GM23338 (cell line): ENCODE results near the gene POR. TPM values are rescaled to one million over a fixed set of nuclear protein-coding genes. Genes with fewer than 3 reads are reported as not detected.

Experiments used
- ATAC-seq: fragments of 200-7000 bp; cut with Tn5 transposase; 3 replicates; pipeline ENCODE4 v1.9.1; 2020
- DNase-seq: peaks from one replicate; pipeline ENCODE4 v3.0.0-alpha.2; 2015; ENCODE audit warnings: low spot score
- H2AFZ ChIP-seq: fragments of 200-600 bp; sonication (generic); 2 replicates; pipeline ENCODE4 v1.8.0; 2016; ENCODE audit warnings: antibody characterized with exemption, mild to moderate bottlenecking, moderate library complexity
- H3F3A ChIP-seq: fragments of 200-600 bp; sonication (generic); replicated peaks from 2 replicates; pipeline ENCODE4 v1.8.0; 2017; ENCODE audit warnings: antibody characterized with exemption, mixed run types, low read depth
- H3K27ac ChIP-seq: fragments of 200-600 bp; sonication (generic); 2 replicates; pipeline ENCODE4 v1.6.1; 2016; ENCODE audit warnings: low read depth
- H3K27me3 ChIP-seq: fragments of 200-600 bp; sonication (generic); 2 replicates; pipeline ENCODE4 v1.8.0; 2016; ENCODE audit warnings: mild to moderate bottlenecking, mixed run types, moderate library complexity; ENCODE audit not compliant: insufficient read depth
- H3K36me3 ChIP-seq: fragments of 200-600 bp; sonication (generic); 2 replicates; pipeline ENCODE4 v1.8.0; 2016; ENCODE audit warnings: mild to moderate bottlenecking; ENCODE audit not compliant: insufficient read depth
- H3K4me1 ChIP-seq: fragments of 200-600 bp; sonication (generic); 2 replicates; pipeline ENCODE4 v1.8.0; 2016; ENCODE audit warnings: mild to moderate bottlenecking, moderate library complexity; ENCODE audit not compliant: insufficient read depth
- H3K4me2 ChIP-seq: fragments of 200-600 bp; sonication (generic); 2 replicates; pipeline ENCODE4 v1.7.1; 2017; ENCODE audit warnings: mixed run types
- H3K4me3 ChIP-seq: fragments of 200-600 bp; sonication (generic); 2 replicates; pipeline ENCODE4 v1.6.1; 2016; ENCODE audit warnings: mixed run types
- H3K79me2 ChIP-seq: fragments of 200-600 bp; sonication (generic); replicated peaks from 2 replicates; pipeline ENCODE4 v1.8.0; 2017; ENCODE audit warnings: mild to moderate bottlenecking; ENCODE audit not compliant: insufficient read depth
- H3K9me2 ChIP-seq: fragments of 200-600 bp; sonication (generic); 2 replicates; pipeline ENCODE4 v1.8.0; 2017; ENCODE audit not compliant: insufficient read depth
- H4K20me1 ChIP-seq: fragments of 200-600 bp; sonication (generic); replicated peaks from 2 replicates; pipeline ENCODE4 v1.8.0; 2017; ENCODE audit warnings: mild to moderate bottlenecking; ENCODE audit not compliant: insufficient read depth
- H3K27ac Mint-ChIP-seq: 2 replicates; pipeline ENCODE4 v1.8.0; 2020; ENCODE audit warnings: inconsistent platforms, mild to moderate bottlenecking, moderate library complexity, mixed read lengths
- H3K27me3 Mint-ChIP-seq: 3 replicates; pipeline ENCODE4 v1.8.0; 2022; ENCODE audit warnings: low read depth, mild to moderate bottlenecking, moderate library complexity, mixed read lengths, inconsistent platforms; ENCODE audit not compliant: insufficient read depth, poor library complexity
- H3K36me3 Mint-ChIP-seq: 3 replicates; pipeline ENCODE4 v1.8.0; 2021; ENCODE audit warnings: low read depth, mild to moderate bottlenecking, inconsistent platforms, moderate library complexity, mixed read lengths
- H3K4me1 Mint-ChIP-seq: 3 replicates; pipeline ENCODE4 v1.8.0; 2020; ENCODE audit warnings: mild to moderate bottlenecking, inconsistent platforms, mixed read lengths
- H3K4me3 Mint-ChIP-seq: 3 replicates; pipeline ENCODE4 v1.8.0; 2021; ENCODE audit warnings: moderate library complexity, mild to moderate bottlenecking, inconsistent platforms, mixed read lengths
- H3K9me3 Mint-ChIP-seq: 3 replicates; pipeline ENCODE4 v1.8.0; 2020; ENCODE audit warnings: moderate library complexity, mild to moderate bottlenecking, inconsistent platforms, mixed read lengths
- CREB1 ChIP-seq: fragments of 250-450 bp; sonication (Bioruptor Pico); IDR thresholded peaks from 2 replicates; pipeline ENCODE4 v1.5.0; 2020; ENCODE audit warnings: low read depth, mild to moderate bottlenecking, moderate library complexity
- CTCF ChIP-seq, 2 experiments: fragments of 200-600 bp in 1 of 2; sonication (generic) in 1 of 2; conservative IDR thresholded peaks; 2 replicates each; pipeline versions ENCODE4 v1.5.1 to v1.6.1; 2016 to 2017; ENCODE audit warnings: antibody characterized with exemption in 2 of 2, low read depth in 2 of 2, mild to moderate bottlenecking in 2 of 2, moderate library complexity in 1 of 2
- ETS1 ChIP-seq: IDR thresholded peaks from 2 replicates; pipeline ENCODE4 v1.6.1; 2016; ENCODE audit warnings: antibody characterized with exemption
- EZH2 ChIP-seq: fragments of 200-600 bp; sonication (generic); IDR thresholded peaks from one replicate; pipeline ENCODE4 v1.8.0; 2017; ENCODE audit warnings: antibody characterized with exemption, mild to moderate bottlenecking, low read depth; ENCODE audit not compliant: unreplicated experiment
- EZH2phosphoT487 ChIP-seq: fragments of 200-600 bp; sonication (generic); IDR thresholded peaks from one replicate; pipeline ENCODE4 v1.8.1; 2018; ENCODE audit warnings: antibody characterized with exemption; ENCODE audit not compliant: unreplicated experiment
- JUNB ChIP-seq: IDR thresholded peaks from one replicate; pipeline ENCODE4 v1.6.1; 2016; ENCODE audit warnings: antibody characterized with exemption; ENCODE audit not compliant: unreplicated experiment
- NANOG ChIP-seq: IDR thresholded peaks from 2 replicates; pipeline ENCODE4 v1.6.1; 2016; ENCODE audit warnings: antibody characterized with exemption, borderline replicate concordance
- POLR2AphosphoS5 ChIP-seq: IDR thresholded peaks from 2 replicates; pipeline ENCODE4 v1.6.1; 2016; ENCODE audit warnings: antibody characterized with exemption, low read depth
- REST ChIP-seq: IDR thresholded peaks from one replicate; pipeline ENCODE4 v1.6.1; 2018; ENCODE audit warnings: antibody characterized with exemption; ENCODE audit not compliant: unreplicated experiment
- STAT1 ChIP-seq: IDR thresholded peaks from one replicate; pipeline ENCODE4 v1.6.1; 2016; ENCODE audit warnings: antibody characterized with exemption; ENCODE audit not compliant: unreplicated experiment
- ZNF114 ChIP-seq: fragments of 250-450 bp; sonication (Bioruptor Pico); IDR thresholded peaks from 2 replicates; pipeline ENCODE4 v1.5.0; 2020; ENCODE audit warnings: mild to moderate bottlenecking, moderate library complexity
- ZNF331 ChIP-seq: fragments of 250-450 bp; sonication (Bioruptor Pico); IDR thresholded peaks from 2 replicates; pipeline ENCODE4 v1.5.0; 2020; ENCODE audit warnings: low read depth, mild to moderate bottlenecking, moderate library complexity
- ZNF462 ChIP-seq: fragments of 250-450 bp; sonication (Bioruptor Pico); IDR thresholded peaks from 2 replicates; pipeline ENCODE4 v1.5.0; 2020; ENCODE audit warnings: mild to moderate bottlenecking, moderate library complexity
- polyA plus RNA-seq: library from polyadenylated mRNA; unstranded; fragments of >200 nt; fragmentation: Nextera tagmentation; extraction: Ambion mirVana; gene quantifications from 2 replicates; pipeline ENCODE4 v1.2.1, GENCODE V29; 2016
- total RNA-seq: library from RNA; depleted of rRNA; stranded (reverse); fragments of >200 nt; shearing (Covaris generic); gene quantifications from 2 replicates; pipeline ENCODE4 v1.2.3, GENCODE V29; 2014

The POR gene
- total and polyA plus RNA-seq, 2 experiments from 2014 or later, result 126 to 164 TPM

GRCh38 chr7:75969704-75970498, 54.9 kb downstream of the POR start:
- ATAC-seq (no peak), DNase-seq (no peak)
- no peak overlapping the region for H3K4me3 ChIP-seq
- no peaks in the 10 kb centered on the region for H3K9me2 ChIP-seq
- H3K27me3 ChIP-seq, result no peaks in the 10 kb centered on the region
- H3F3A ChIP-seq, result no peaks in the 10 kb centered on the region
- Mint-ChIP-seq H3K27ac (peak overlapping the region; percentile 46), H3K36me3 (peaks cover 25% of the 10 kb centered on the region), H3K4me1 (peaks cover 6% of the 10 kb centered on the region), H3K9me3 (no peaks in the 10 kb centered on the region), H3K27me3 (peaks cover 6% of the 10 kb centered on the region), H3K4me3 (no peak overlapping the region)
- H2AFZ ChIP-seq, result no peak overlapping the region
- 0 out of 2 replicates have a peak, but pooled peaks cover 2% of the 10 kb centered on the region for H3K79me2 ChIP-seq
- H3K4me1 ChIP-seq, result no peaks in the 10 kb centered on the region
- no peaks in the 10 kb centered on the region for H4K20me1 ChIP-seq
- H3K4me2 ChIP-seq, result no peak overlapping the region
- TF ChIP-seq ZNF114 (CRISPR knock-in tag), result no peak
- TF ChIP-seq POLR2AphosphoS5, result no peak
- no peak for TF ChIP-seq EZH2phosphoT487
- TF ChIP-seq REST, result no peak
- no peak for TF ChIP-seq EZH2
- no peak for TF ChIP-seq CTCF (conservative IDR thresholded peaks at IDR 0.05; ENCODE audit: low read depth in 2 of 2)
- TF ChIP-seq CREB1 (CRISPR knock-in tag), result no peak
- TF ChIP-seq JUNB, result no peak
- TF ChIP-seq NANOG, result no peak
- no peak for TF ChIP-seq ZNF462 (CRISPR knock-in tag)
- TF ChIP-seq ZNF331, result no peak
- no peak for TF ChIP-seq ETS1
- no peak for TF ChIP-seq STAT1
- peaks cover 8% of the 10 kb centered on the region; the same call in 1 of the 2 replicates for H3K36me3 ChIP-seq
- no peak overlapping the region for H3K27ac ChIP-seq
